Measurements from ENCODE around the gene DMRT2. TPM values are rescaled to one million over a fixed set of nuclear protein-coding genes. Genes with fewer than 3 reads are reported as not detected.

DMRT2 gene
- total and polyA plus RNA-seq, 7 experiments from 2014 or later: 0.44 TPM; not detected in 6

DNA sequence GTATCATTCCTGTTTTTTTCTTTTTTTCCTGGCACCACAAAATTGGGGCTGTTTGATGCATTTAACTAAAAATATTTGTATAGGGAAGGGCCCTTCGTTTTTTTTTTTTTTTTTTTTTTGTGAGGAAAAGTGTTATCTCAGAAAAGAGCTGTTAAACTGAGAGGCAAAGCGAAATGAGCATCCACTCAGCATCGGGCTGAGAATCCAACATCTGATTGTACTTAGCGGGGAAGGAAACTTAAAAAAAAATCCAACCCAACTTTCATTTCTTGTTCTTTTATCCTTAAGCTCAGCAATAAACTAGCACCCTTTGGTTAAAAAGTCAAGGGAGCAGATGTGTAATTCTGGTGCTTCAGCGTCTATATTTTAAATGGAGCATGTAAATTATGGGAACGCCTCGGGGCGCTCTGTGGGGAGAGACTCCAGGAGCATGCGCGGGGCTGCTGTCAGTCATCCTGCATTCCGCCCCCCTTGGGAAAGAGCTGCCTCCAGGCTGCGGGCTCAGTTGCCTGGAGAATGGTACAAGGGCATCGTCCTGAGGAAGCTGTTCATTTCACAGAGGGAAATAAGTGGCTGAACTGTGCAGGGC is 33.3 kb downstream of the DMRT2 start:
- Histone ChIP-seq H3K4me1 (ENCODE audit: control insufficient read depth in 2 of 2, insufficient read depth in 2 of 2, low read length in 2 of 2) (no peaks in the 10 kb centered on the region), H3K27me3 (ENCODE audit: control insufficient read depth in 2 of 2, insufficient read depth in 2 of 2, low read length in 2 of 2) (no peaks in the 10 kb centered on the region), H3K4me3 (ENCODE audit: low read length) (no peak overlapping the region), H3K36me3 (ENCODE audit: control insufficient read depth in 2 of 3, insufficient read depth in 3 of 3, low read length in 3 of 3) (no peaks in the 10 kb centered on the region), H3K9me3 (ENCODE audit: control insufficient read depth in 2 of 3, low read length in 3 of 3) (no peaks in the 10 kb centered on the region), H3K27ac (ENCODE audit: low read depth, low read length) (no peak overlapping the region)
- intact Hi-C loops (cut with micrococcal nuclease): no loop called here
- Mint-ChIP-seq H3K9me3 (no peaks in the 10 kb centered on the region), H3K36me3 (peaks cover 0 to 3% (median 0%) of the 10 kb centered on the region in 5 donors), H3K27me3 (peaks cover 9 to 46% (median 27%) of the 10 kb centered on the region in 5 donors), H3K4me1 (no peaks in the 10 kb centered on the region), H3K27ac (no peak overlapping the region), H3K4me3 (peak overlapping the region in 1 of 10 donors; percentile 28)
- DNase-seq: no peak
- ChIA-PET POLR2A (no interaction called here), CTCF (no interaction called here)
- no peak for ATAC-seq

DNA sequence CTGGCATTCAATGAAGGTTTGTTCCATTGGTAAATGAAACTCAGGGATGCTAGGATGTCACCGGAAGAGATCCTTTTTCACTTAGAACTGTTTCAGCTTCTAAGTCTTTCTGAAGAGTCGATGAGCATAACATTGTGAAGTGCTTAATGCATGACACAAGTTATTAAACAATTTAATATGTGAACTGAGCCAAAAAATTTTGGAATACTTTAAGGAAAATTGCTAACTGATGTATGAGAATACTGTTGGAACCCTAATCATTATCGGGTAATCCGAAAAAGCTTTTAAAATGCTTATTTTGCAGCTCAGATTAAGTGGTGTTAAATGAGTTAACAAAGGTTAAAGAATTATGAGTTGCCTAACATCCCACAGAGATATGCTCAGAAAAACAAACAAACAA is 34.9 kb downstream of the DMRT2 start:
- Histone ChIP-seq H3K4me3 (ENCODE audit: low read length) (no peak overlapping the region), H3K36me3 (ENCODE audit: control insufficient read depth in 2 of 3, insufficient read depth in 3 of 3, low read length in 3 of 3) (no peaks in the 10 kb centered on the region), H3K4me1 (ENCODE audit: control insufficient read depth in 2 of 2, insufficient read depth in 2 of 2, low read length in 2 of 2) (no peaks in the 10 kb centered on the region), H3K27me3 (ENCODE audit: control insufficient read depth in 2 of 2, insufficient read depth in 2 of 2, low read length in 2 of 2) (no peaks in the 10 kb centered on the region), H3K9me3 (ENCODE audit: control insufficient read depth in 2 of 3, low read length in 3 of 3) (no peaks in the 10 kb centered on the region), H3K27ac (ENCODE audit: low read depth, low read length) (no peak overlapping the region)
- peaks cover 13 to 40% (median 24%) of the 10 kb centered on the region in 5 donors for H3K27me3 Mint-ChIP-seq
- POLR2A ChIA-PET: no interaction called here
- intact Hi-C loops (cut with micrococcal nuclease): no loop called here
- ATAC-seq (no peak), DNase-seq (no peak)
- no peaks in the 10 kb centered on the region for H3K9me3 Mint-ChIP-seq
- H3K4me3 Mint-ChIP-seq: no peak overlapping the region
- H3K4me1 Mint-ChIP-seq: no peaks in the 10 kb centered on the region
- no peak overlapping the region for H3K27ac Mint-ChIP-seq
- H3K36me3 Mint-ChIP-seq: peaks cover 0 to 3% (median 0%) of the 10 kb centered on the region in 5 donors
- CTCF ChIA-PET: no interaction called here

- no peaks in the 10 kb centered on the region for H3K36me3 ChIP-seq (ENCODE audit: control insufficient read depth in 2 of 3, insufficient read depth in 3 of 3, low read length in 3 of 3)
- CTCF ChIA-PET: no interaction called here
- ATAC-seq: no peak
- no peak overlapping the region for H3K4me3 ChIP-seq (ENCODE audit: low read length)
- H3K4me3 Mint-ChIP-seq: no peak overlapping the region
- no peaks in the 10 kb centered on the region for H3K36me3 Mint-ChIP-seq
- H3K4me1 ChIP-seq (ENCODE audit: control insufficient read depth in 2 of 2, insufficient read depth in 2 of 2, low read length in 2 of 2): no peaks in the 10 kb centered on the region
- intact Hi-C loops (cut with micrococcal nuclease): no loop called here
- no peaks in the 10 kb centered on the region for H3K27me3 ChIP-seq (ENCODE audit: control insufficient read depth in 2 of 2, insufficient read depth in 2 of 2, low read length in 2 of 2)
- H3K27ac Mint-ChIP-seq: no peak overlapping the region
- no peak overlapping the region for H3K27ac ChIP-seq (ENCODE audit: low read depth, low read length)
- no peaks in the 10 kb centered on the region for H3K9me3 ChIP-seq (ENCODE audit: control insufficient read depth in 2 of 3, low read length in 3 of 3)
- H3K27me3 Mint-ChIP-seq: peaks cover 11 to 43% (median 26%) of the 10 kb centered on the region in 5 donors
- no peaks in the 10 kb centered on the region for H3K4me1 Mint-ChIP-seq
- POLR2A ChIA-PET: no interaction called here
- no peaks in the 10 kb centered on the region for H3K9me3 Mint-ChIP-seq
- no peak for DNase-seq
These were observed 36.4 kb downstream of the DMRT2 start for GRCh38 chr9:1086517-1086916.

GRCh38 chr9:1087120-1087881 is 37.1 kb downstream of the DMRT2 start:
- H3K27ac ChIP-seq (ENCODE audit: low read depth, low read length): no peak overlapping the region
- Mint-ChIP-seq H3K9me3 (no peaks in the 10 kb centered on the region), H3K27ac (no peak overlapping the region), H3K36me3 (no peaks in the 10 kb centered on the region), H3K4me1 (no peaks in the 10 kb centered on the region), H3K4me3 (no peak overlapping the region), H3K27me3 (peaks cover 7 to 41% (median 25%) of the 10 kb centered on the region in 5 donors)
- H3K4me1 ChIP-seq (ENCODE audit: control insufficient read depth in 2 of 2, insufficient read depth in 2 of 2, low read length in 2 of 2): no peaks in the 10 kb centered on the region
- ATAC-seq: no peak
- ChIA-PET CTCF (no interaction called here), POLR2A (no interaction called here)
- intact Hi-C loops (cut with micrococcal nuclease): no loop called here
- no peaks in the 10 kb centered on the region for H3K36me3 ChIP-seq (ENCODE audit: control insufficient read depth in 2 of 3, insufficient read depth in 3 of 3, low read length in 3 of 3)
- DNase-seq: no peak
- H3K27me3 ChIP-seq (ENCODE audit: control insufficient read depth in 2 of 2, insufficient read depth in 2 of 2, low read length in 2 of 2): no peaks in the 10 kb centered on the region
- H3K4me3 ChIP-seq (ENCODE audit: low read length): no peak overlapping the region
- H3K9me3 ChIP-seq (ENCODE audit: control insufficient read depth in 2 of 3, low read length in 3 of 3): no peaks in the 10 kb centered on the region

GRCh38 chr9:1094749-1095148 is 44.6 kb downstream of the DMRT2 start:
- DNase-seq: no peak
- ChIA-PET POLR2A (no interaction called here), CTCF (no interaction called here)
- Histone ChIP-seq H3K27ac (ENCODE audit: low read depth, low read length) (no peak overlapping the region), H3K27me3 (ENCODE audit: control insufficient read depth in 2 of 2, insufficient read depth in 2 of 2, low read length in 2 of 2) (no peaks in the 10 kb centered on the region), H3K36me3 (ENCODE audit: control insufficient read depth in 2 of 3, insufficient read depth in 3 of 3, low read length in 3 of 3) (no peaks in the 10 kb centered on the region), H3K4me1 (ENCODE audit: control insufficient read depth in 2 of 2, insufficient read depth in 2 of 2, low read length in 2 of 2) (no peaks in the 10 kb centered on the region), H3K4me3 (ENCODE audit: low read length) (no peak overlapping the region), H3K9me3 (ENCODE audit: control insufficient read depth in 2 of 3, low read length in 3 of 3) (no peaks in the 10 kb centered on the region)
- Mint-ChIP-seq H3K27ac (no peak overlapping the region), H3K36me3 (no peaks in the 10 kb centered on the region), H3K27me3 (peaks cover 10 to 46% (median 27%) of the 10 kb centered on the region in 5 donors), H3K4me3 (no peak overlapping the region), H3K9me3 (peaks cover 0 to 4% (median 0%) of the 10 kb centered on the region in 11 donors), H3K4me1 (no peaks in the 10 kb centered on the region)
- no peak for ATAC-seq
- intact Hi-C loops (cut with micrococcal nuclease): no loop called here

DNA sequence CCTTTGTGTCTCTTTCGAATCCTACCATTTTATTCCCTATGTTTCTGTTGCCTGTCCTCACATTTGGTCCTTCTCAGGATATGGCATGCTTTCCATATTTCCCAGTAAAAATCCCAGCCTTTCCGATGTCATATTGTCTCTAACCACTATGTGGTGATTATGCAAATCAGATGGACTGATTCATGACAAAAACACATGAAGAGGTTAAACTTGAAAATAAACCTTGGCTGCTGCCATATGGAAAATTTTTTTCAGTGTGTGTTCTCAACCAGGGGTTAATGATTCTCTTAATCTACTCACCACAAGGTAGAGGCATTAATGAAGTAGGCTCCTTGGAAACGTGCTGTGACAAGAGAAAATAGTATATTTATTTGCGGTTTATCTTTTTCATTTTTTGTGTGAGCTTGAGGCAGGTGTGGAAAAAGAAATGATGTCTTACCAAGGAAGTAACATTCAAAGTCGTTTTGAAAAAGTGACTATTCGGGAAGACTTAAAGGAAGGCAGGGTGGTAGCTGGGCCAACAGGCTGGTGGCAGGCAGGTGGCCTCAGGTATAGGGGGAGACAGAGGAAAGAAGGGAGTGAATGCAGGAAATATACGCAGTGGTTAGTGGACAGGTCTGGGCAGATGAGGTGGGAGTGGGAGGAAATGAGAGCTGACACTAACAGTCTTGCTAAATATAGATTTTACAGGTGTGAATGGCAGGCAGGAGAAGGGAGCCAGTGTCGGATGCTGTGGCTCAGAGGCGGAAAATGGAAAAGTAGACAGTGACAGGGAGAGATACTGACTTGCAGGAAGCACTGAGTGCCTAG is 46.2 kb downstream of the DMRT2 start:
- CTCF ChIA-PET: no interaction called here
- Histone ChIP-seq H3K27me3 (ENCODE audit: control insufficient read depth in 2 of 2, insufficient read depth in 2 of 2, low read length in 2 of 2) (no peaks in the 10 kb centered on the region), H3K9me3 (ENCODE audit: control insufficient read depth in 2 of 3, low read length in 3 of 3) (no peaks in the 10 kb centered on the region), H3K4me3 (ENCODE audit: low read length) (no peak overlapping the region), H3K27ac (ENCODE audit: low read depth, low read length) (no peak overlapping the region), H3K36me3 (ENCODE audit: control insufficient read depth in 2 of 3, insufficient read depth in 3 of 3, low read length in 3 of 3) (no peaks in the 10 kb centered on the region), H3K4me1 (ENCODE audit: control insufficient read depth in 2 of 2, insufficient read depth in 2 of 2, low read length in 2 of 2) (no peaks in the 10 kb centered on the region)
- ATAC-seq (no peak), DNase-seq (no peak)
- Mint-ChIP-seq H3K4me3 (no peak overlapping the region), H3K4me1 (no peaks in the 10 kb centered on the region), H3K27me3 (peaks cover 15 to 48% (median 27%) of the 10 kb centered on the region in 5 donors), H3K36me3 (no peaks in the 10 kb centered on the region), H3K27ac (no peak overlapping the region), H3K9me3 (peaks cover 0 to 6% (median 0%) of the 10 kb centered on the region in 11 donors)
- intact Hi-C loops (cut with micrococcal nuclease): no loop called here
- POLR2A ChIA-PET: no interaction called here
